SK-N-MC (cell line): ENCODE results near the gene SCLY.

Experiments used
- EZH2 ChIP-seq: fragments of 200-600 bp; sonication (generic); IDR thresholded peaks from one replicate; pipeline ENCODE4 v1.6.1; 2017; ENCODE audit warnings: antibody characterized with exemption
- FOXP2 ChIP-seq: optimal IDR thresholded peaks from 2 replicates; pipeline ENCODE3; 2011; ENCODE audit warnings: mild to moderate bottlenecking, moderate library complexity; ENCODE audit not compliant: insufficient read depth; ENCODE audit errors: extremely low read length, control extremely low read depth
- POLR2AphosphoS5 ChIP-seq: IDR thresholded peaks from 2 replicates; pipeline ENCODE4 v1.6.1; 2012; ENCODE audit warnings: mild to moderate bottlenecking, low read depth, low read length, borderline replicate concordance

DNA sequence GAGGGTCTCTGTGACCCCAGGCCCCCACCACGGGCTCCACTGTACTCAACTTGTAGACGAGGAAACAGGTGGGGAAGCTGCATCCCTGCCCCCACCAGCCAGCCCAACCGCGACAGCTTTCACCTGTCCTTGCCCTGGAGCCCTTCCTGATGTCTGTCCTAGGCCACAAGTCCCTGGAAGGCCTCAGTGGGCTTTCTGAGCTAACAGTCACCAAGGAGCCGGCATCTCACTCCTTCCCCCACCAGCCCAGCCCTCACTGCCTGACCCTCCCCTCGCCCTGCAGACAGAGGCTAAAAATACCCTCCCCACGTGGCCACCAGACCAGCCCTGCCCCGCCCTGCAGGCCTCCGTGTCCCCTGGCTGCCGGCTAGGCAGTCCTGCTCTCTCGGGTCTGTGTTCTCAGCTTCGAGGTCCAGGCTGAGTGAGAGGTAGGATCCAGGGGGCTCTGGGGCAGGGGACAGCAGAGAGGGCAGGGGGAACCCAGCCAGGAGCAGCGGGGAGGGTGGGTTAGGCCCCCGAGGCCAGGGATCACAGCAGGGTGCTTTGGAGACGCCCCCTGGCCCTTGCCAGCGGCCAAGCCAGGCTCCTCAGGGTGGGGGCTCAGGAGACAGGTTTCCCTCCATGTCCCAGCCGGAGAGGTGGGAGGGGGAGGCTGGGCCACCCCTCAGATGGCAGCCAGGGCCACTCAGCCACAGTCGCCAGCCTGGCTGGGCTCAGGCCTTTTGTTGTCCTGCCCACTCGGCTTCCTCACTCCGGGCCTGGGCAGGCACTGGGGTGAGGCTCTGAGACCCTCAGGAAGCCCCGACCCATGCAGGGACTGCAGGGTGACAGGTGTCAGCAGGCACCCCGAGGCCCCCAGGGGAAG is 77.8 kb downstream of the SCLY start, which contains the start of gene KLHL30:
- TF ChIP-seq EZH2 (no peak), POLR2AphosphoS5 (no peak), FOXP2 (no peak)
